IPS-18a (cell line): ENCODE results near the gene LAMTOR2.
A peak's percentile ranks its signal among the peaks of the same experiment; 100 is the strongest.
"Not testable (repeated sequence)": the region's sequence is repeated elsewhere in the genome, so short reads cannot be mapped to it uniquely, and the experiment has no call there.

Source experiments
- H3K27ac ChIP-seq: one replicate; pipeline ENCODE4 v1.5.1; 2013; ENCODE audit warnings: low read length
- H3K27me3 ChIP-seq: one replicate; pipeline ENCODE4 v1.6.1; 2013; ENCODE audit warnings: mild to moderate bottlenecking, low read length; ENCODE audit not compliant: control insufficient read depth, insufficient read depth
- H3K36me3 ChIP-seq: one replicate; pipeline ENCODE4 v1.6.1; 2013; ENCODE audit warnings: low read depth, low read length; ENCODE audit not compliant: control insufficient read depth
- H3K4me1 ChIP-seq: one replicate; pipeline ENCODE4 v1.6.1; 2013; ENCODE audit warnings: low read depth, low read length; ENCODE audit not compliant: control insufficient read depth
- H3K4me3 ChIP-seq: one replicate; pipeline ENCODE4 v1.5.1; 2013; ENCODE audit warnings: low read length
- H3K9ac ChIP-seq: one replicate; pipeline ENCODE4 v1.6.1; 2013; ENCODE audit warnings: mild to moderate bottlenecking, low read length, moderate library complexity
- H3K9me3 ChIP-seq: one replicate; pipeline ENCODE4 v1.6.1; 2013; ENCODE audit warnings: low read depth, low read length; ENCODE audit not compliant: control insufficient read depth

The LAMTOR2 gene

DNA sequence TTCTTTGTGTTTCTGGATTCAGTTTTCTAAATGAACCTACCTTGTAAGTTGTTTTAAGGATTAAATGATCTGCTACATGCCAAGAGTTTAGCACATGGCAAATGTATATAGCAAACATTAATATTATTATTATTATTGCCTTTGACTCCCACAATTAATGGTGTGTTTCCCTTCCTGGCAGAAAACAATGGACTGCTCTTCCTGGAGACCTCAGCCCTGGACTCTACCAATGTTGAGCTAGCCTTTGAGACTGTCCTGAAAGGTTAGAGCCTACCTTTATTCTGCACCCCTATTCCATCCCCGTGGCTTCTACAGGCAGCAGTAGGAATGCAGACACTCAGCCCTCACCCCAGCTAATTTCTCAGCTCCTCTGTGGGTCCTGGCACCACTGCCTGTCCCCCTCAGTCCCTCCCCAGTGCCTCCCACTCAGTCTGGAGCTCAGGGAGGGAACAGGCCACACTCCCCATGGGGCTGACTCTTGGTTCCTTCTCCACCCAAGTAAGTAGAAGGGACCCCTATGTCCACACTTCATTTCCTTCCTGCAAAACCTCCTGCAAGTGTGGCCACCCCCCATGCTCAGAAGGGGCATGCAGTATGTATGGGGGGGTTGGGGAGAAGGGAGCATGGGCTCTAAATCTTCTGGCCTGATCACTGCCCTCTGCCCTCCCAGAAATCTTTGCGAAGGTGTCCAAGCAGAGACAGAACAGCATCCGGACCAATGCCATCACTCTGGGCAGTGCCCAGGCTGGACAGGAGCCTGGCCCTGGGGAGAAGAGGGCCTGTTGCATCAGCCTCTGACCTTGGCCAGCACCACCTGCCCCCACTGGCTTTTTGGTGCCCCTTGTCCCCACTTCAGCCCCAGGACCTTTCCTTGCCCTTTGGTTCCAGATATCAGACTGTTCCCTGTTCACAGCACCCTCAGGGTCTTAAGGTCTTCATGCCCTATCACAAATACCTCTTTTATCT, 15.2 kb downstream of the LAMTOR2 start:
- H3K9ac ChIP-seq, result no peak overlapping the region
- H3K27ac ChIP-seq, result no peak overlapping the region
- H3K4me3 ChIP-seq, result no peak overlapping the region
- no peaks in the 10 kb centered on the region for H3K9me3 ChIP-seq
- peaks cover 28% of the 10 kb centered on the region for H3K4me1 ChIP-seq
- peaks cover 9% of the 10 kb centered on the region for H3K36me3 ChIP-seq
- H3K27me3 ChIP-seq, result no peaks in the 10 kb centered on the region

DNA sequence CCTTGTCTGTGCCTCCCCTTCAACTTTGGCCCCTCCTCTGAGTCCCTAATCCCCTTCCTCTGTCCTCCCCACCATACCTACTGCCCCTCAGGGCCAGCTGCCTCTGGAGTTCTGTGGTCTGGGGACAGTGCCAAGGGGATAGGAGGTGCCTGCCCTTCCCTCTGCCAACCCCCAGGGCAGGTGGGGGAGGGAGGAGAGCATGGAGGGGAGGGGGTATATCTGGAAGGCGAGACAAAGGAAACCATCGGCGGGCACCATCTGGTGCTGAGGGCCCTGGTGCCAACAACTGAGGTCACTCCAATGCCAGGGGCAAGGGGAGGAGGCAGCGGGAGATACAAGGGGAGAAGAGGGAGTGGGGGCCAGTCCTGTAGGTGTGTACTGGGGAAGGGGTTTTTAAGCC, 16.0 kb downstream of the LAMTOR2 start:
- Histone ChIP-seq H3K9me3 (no peaks in the 10 kb centered on the region), H3K27me3 (no peaks in the 10 kb centered on the region), H3K4me3 (no peak overlapping the region), H3K27ac (no peak overlapping the region), H3K4me1 (peaks cover 34% of the 10 kb centered on the region), H3K9ac (no peak overlapping the region), H3K36me3 (peaks cover 9% of the 10 kb centered on the region)

DNA sequence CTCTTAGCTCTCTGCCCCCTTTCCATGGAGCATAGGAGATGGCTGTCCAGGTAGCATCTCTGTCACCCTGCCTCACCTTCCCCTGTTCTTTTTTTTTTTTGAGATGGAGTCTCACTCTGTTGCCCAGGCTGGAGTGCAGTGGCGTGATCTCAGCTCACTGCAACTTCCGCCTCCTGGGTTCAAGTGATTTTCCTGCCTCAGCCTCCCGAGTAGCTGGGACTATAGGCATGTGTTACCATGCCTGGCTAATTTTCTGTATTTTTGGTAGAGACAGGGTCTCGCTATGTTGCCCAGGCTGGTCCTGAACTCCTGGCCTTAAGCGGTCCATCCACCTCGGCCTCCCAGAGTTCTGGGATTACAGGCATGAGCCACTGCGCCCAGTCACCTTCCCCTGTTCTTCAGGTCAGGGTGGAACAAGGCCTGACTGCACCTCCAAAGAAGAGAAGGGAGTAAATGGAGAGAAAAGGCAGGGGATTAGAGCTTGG, 16.8 kb downstream of the LAMTOR2 start:
- not testable (repeated sequence) for H3K27ac ChIP-seq, H3K27me3 ChIP-seq, H3K9ac ChIP-seq, H3K9me3 ChIP-seq, H3K4me3 ChIP-seq
- peaks cover 35% of the 10 kb centered on the region for H3K4me1 ChIP-seq
- peaks cover 17% of the 10 kb centered on the region for H3K36me3 ChIP-seq

DNA sequence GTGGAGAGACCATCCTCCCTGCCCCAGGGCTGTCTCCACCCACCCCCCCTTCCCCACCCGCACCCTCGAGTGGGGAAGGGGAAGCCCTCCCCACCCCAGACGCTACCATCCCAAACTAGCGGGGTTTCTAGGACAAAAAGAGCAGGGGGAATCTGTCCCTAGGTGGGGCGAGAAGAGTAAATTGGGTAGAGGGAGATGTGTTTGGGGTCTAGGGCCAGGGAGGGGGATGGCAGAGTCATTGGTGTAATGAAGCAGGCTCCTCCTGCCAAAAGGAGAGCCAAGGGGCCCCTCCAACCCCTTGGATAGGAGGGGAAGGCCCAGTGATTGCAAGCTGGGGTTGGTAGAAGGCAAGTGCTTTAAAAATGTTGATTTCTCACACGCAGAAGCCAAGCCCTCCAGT, 17.7 kb downstream of the LAMTOR2 start:
- peaks cover 22% of the 10 kb centered on the region for H3K36me3 ChIP-seq
- no peaks in the 10 kb centered on the region for H3K27me3 ChIP-seq
- H3K27ac ChIP-seq, result no peak overlapping the region
- H3K4me3 ChIP-seq, result no peak overlapping the region
- peaks cover 43% of the 10 kb centered on the region for H3K4me1 ChIP-seq
- H3K9ac ChIP-seq, result no peak overlapping the region
- no peaks in the 10 kb centered on the region for H3K9me3 ChIP-seq

DNA sequence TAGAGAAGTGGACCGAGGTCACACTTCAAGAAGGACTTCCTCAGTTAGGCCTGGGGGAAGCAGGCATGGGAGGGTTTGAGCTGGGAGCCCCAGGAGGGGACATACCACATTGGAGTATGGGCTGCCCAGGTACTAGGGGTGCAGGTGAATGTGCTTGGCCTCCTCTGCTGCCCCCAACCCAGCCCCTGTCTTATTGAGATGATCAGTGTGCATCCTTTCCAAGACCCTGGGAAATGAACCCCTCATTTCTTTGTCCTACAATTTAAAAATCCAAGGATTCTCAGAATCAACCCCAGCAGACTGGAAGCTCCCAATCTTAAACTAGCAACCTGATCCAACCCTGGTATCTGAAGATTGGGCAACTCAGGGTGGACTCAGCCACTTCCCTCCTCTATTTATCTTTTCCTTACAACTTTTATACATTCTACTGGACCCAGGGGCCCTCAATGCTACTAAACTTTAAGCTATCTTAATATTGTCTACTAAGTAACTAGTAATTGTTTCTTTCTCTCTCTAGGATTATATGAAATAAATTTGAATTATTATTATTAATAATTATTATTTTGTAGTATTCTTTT, 18.6 kb downstream of the LAMTOR2 start:
- H3K9me3 ChIP-seq, result no peaks in the 10 kb centered on the region
- H3K27me3 ChIP-seq, result no peaks in the 10 kb centered on the region
- peaks cover 53% of the 10 kb centered on the region for H3K4me1 ChIP-seq
- peaks cover 26% of the 10 kb centered on the region for H3K36me3 ChIP-seq
- H3K27ac ChIP-seq, result no peak overlapping the region
- H3K9ac ChIP-seq, result no peak overlapping the region
- no peak overlapping the region for H3K4me3 ChIP-seq

DNA sequence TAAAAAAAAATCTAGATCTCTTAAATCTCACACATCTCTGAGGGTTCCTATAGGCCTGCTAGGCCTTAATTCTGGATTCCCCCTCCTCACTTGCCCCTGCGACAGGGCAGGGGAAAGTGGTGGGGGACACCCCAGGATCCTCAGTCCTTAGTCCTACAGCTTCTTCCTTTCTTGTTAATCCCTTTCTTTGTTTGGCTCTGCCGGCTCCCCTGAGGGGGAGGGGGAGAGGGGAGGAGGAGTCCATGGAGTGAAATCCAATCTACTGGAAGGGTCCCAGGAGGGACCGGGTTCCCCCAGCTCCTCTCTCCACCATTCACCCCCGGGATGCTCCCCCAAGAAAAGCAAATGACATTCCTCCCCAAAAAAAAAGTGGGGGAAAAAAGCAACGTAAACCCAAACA, 19.2 kb downstream of the LAMTOR2 start:
- no peak overlapping the region for H3K27ac ChIP-seq

DNA sequence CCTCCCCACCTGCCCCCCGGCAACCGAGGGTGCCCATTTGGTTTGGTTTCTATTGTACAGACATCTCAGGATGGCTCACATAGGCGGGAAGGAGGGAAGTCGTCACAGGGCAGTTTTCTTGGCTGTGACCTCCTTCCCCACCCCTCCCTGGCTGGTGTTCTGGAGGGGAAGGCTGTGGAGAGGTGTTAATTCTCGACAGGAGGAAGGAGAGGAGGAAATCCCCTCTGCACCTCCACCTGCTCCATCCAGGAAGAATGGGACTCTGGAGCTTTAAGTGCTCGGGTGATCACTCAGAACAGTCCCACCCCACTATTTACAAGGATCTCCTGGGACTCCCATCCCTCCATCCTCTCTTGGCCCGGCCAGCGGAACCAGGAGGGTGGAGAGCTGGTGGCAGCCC, 20.1 kb downstream of the LAMTOR2 start:
- no peak overlapping the region for H3K4me3 ChIP-seq
- peaks cover 65% of the 10 kb centered on the region for H3K4me1 ChIP-seq
- H3K36me3 ChIP-seq, result peaks cover 28% of the 10 kb centered on the region

More for the DNA sequence above, 19.2 kb downstream of the LAMTOR2 start:
- Histone ChIP-seq H3K4me1 (peaks cover 58% of the 10 kb centered on the region), H3K4me3 (no peak overlapping the region), H3K9me3 (no peaks in the 10 kb centered on the region), H3K27me3 (no peaks in the 10 kb centered on the region), H3K36me3 (peaks cover 28% of the 10 kb centered on the region), H3K9ac (no peak overlapping the region)

DNA sequence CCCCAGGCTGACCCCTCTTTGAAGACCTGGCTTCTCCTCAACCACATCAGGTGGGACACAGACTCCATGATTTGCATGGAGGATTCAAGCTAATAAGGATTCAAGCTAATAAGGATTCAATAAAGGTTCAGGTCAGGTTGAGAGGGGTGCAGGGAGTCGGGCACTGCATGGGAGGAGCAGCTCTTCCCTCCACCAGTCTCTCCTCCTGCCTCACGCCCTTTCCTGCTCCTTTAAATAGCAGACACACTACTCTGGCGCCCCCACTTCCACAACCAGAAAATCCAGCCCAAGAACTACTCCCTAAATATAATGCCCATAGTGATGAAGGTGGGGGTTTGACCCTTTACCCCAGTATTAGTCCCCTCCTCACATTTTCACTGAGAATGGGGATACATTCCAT, 20.6 kb downstream of the LAMTOR2 start:
- Histone ChIP-seq H3K9ac (no peak overlapping the region), H3K36me3 (peaks cover 27% of the 10 kb centered on the region), H3K27me3 (no peaks in the 10 kb centered on the region), H3K9me3 (no peaks in the 10 kb centered on the region), H3K4me3 (peak overlapping the region; percentile 28), H3K4me1 (peaks cover 68% of the 10 kb centered on the region), H3K27ac (no peak overlapping the region)

More for the DNA sequence above, 20.1 kb downstream of the LAMTOR2 start:
- Histone ChIP-seq H3K27me3 (no peaks in the 10 kb centered on the region), H3K9ac (no peak overlapping the region), H3K27ac (no peak overlapping the region), H3K9me3 (no peaks in the 10 kb centered on the region)

DNA sequence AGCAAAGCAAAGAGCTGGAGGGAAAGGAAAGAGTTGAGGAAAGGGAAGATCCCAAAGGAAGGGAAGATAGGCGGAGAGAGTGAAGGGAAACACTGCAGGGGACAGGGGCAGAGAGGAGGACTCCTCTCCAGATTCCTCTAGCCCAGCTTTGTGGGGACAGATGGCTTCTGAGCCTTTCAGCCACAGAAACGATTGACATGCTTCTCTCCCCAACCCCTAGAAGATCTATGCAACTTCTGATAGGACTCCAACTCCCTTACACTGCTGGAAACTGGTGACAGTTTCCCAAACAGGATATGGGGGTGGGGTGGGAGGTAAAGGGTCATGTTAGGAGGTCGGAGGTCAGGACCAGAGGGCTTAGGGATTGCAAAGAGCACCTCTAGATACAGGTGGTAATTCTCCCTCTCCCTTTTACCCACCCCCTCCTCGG, 21.2 kb downstream of the LAMTOR2 start:
- peaks cover 68% of the 10 kb centered on the region for H3K4me1 ChIP-seq
- no peaks in the 10 kb centered on the region for H3K27me3 ChIP-seq
- H3K9ac ChIP-seq, result no peak overlapping the region
- H3K27ac ChIP-seq, result no peak overlapping the region
- H3K9me3 ChIP-seq, result no peaks in the 10 kb centered on the region
- H3K4me3 ChIP-seq, result peak overlapping the region; percentile 28
- peaks cover 27% of the 10 kb centered on the region for H3K36me3 ChIP-seq

DNA sequence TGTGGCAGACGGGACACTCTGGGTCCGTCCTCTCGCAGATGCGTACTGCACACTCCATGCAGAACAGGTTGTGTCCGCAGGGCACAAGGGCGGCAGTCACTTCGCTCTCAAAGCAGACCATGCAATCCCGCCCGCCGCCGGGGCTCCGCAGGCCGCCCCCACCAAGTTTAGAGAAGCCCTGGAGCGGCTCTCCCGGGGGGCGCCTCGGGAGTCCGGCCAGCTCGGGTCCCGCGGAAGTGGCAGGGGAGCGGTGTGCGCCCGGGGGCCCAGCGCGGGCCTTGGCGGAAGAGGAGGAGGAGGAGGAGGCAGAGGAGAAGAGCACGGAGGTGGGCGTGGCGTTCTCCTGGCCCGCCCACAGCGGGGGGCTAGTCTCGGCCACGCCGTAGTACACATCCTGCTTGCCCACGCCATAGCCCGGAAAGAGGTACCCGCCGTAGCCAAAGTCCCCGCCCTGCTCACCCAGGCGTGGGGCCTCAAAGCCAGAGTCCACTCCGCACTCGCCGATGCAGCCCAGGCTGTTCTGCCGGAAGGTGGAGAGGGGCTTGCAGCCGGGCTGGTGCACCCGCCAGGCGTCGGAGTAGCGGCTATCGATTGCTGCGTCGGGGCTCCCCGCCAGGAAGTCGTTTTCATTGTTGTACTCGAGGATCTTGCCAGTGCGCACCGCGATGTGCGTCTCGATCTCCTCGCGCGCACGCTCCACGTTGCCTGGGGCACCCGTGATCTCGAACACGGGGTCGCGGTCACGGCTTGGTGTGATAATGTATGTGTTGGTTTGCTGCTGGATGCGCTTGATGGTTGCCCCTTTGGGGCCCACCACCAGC, 22.2 kb downstream of the LAMTOR2 start:
- Histone ChIP-seq H3K4me1 (peaks cover 68% of the 10 kb centered on the region), H3K9me3 (no peaks in the 10 kb centered on the region), H3K4me3 (peak overlapping the region; percentile 28), H3K27ac (peak overlapping the region; percentile 60), H3K27me3 (no peaks in the 10 kb centered on the region), H3K9ac (peak overlapping the region; percentile 23), H3K36me3 (peaks cover 27% of the 10 kb centered on the region)

DNA sequence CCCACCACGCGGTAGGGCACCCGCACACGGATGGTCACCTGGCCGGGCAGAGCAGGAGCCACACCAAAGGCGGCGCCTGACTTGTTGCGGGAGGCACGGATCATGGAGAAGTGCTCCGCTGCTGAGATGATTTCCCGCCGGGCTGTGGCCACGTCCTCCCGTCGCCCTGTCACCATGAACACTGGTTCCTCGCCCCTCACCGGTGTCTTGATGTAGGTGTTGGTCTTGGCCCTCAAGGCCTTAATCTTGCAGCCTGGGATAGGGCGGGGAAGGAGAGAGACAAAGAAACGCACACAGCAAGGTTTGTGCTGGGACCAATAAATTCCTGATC, 22.8 kb downstream of the LAMTOR2 start:
- no peaks in the 10 kb centered on the region for H3K27me3 ChIP-seq
- peak overlapping the region; percentile 60 for H3K27ac ChIP-seq
- no peaks in the 10 kb centered on the region for H3K9me3 ChIP-seq
- peak overlapping the region; percentile 23 for H3K9ac ChIP-seq
- H3K4me1 ChIP-seq, result peaks cover 65% of the 10 kb centered on the region
- peak overlapping the region; percentile 1 for H3K4me3 ChIP-seq
- peaks cover 27% of the 10 kb centered on the region for H3K36me3 ChIP-seq
